NCI-H2107 treated with DMSO at 0.1 percent for 48 hours (cell line): ENCODE data around the gene LETMD1.
A peak's percentile ranks its signal among the peaks of the same experiment; 100 is the strongest.
"Not testable (repeated sequence)": the region's sequence is repeated elsewhere in the genome, so short reads cannot be mapped to it uniquely, and the experiment has no call there.

ENCODE experiments used
- DNase-seq: peaks from one replicate; lab custom pipeline; 2025; ENCODE audit not compliant: unreplicated experiment; lab: John Stamatoyannopoulos, UW

The LETMD1 gene

GRCh38 chr12:51076236-51076930 lies 28.3 kb downstream of the LETMD1 start:
- DNase-seq: no peak

GRCh38 chr12:51077930-51078329 lies 29.8 kb downstream of the LETMD1 start:
- DNase-seq: no peak

GRCh38 chr12:51078346-51078745 lies 30.2 kb downstream of the LETMD1 start:
- not testable (repeated sequence) for DNase-seq

- not testable (repeated sequence) for DNase-seq
These were observed 30.7 kb downstream of the LETMD1 start for GRCh38 chr12:51078866-51079265.

GRCh38 chr12:51080136-51080535 lies 32.0 kb downstream of the LETMD1 start:
- no peak for DNase-seq

GRCh38 chr12:51081421-51081820 lies 33.3 kb downstream of the LETMD1 start:
- DNase-seq: no peak

- peak; percentile 81 for DNase-seq
These were observed 34.5 kb downstream of the LETMD1 start for GRCh38 chr12:51082561-51083125.

- peak; percentile 92 for DNase-seq
These were observed 35.2 kb downstream of the LETMD1 start, which contains the start of gene CSRNP2 for GRCh38 chr12:51083126-51083833. Gene CSRNP2 (minus strand): TSS chr12:51083596. CDS start chr12:51076561, 7,035 bp downstream.

- DNase-seq: no peak
These were observed 37.6 kb downstream of the LETMD1 start for GRCh38 chr12:51085757-51086156.

- DNase-seq: no peak
These were observed 38.8 kb downstream of the LETMD1 start for GRCh38 chr12:51086933-51087332.

- DNase-seq: no peak
These were observed 39.7 kb downstream of the LETMD1 start for GRCh38 chr12:51087818-51088217.

- no peak for DNase-seq
These were observed 42.6 kb downstream of the LETMD1 start for GRCh38 chr12:51090705-51091229.

- DNase-seq: no peak
These were observed 50.5 kb downstream of the LETMD1 start for GRCh38 chr12:51098611-51099010.

GRCh38 chr12:51103977-51104376 lies 55.9 kb downstream of the LETMD1 start:
- DNase-seq: no peak

GRCh38 chr12:51108136-51108535 lies 60.0 kb downstream of the LETMD1 start:
- DNase-seq: no peak
